H9 (cell line): ENCODE data around the gene HDGFL3. TPM values are rescaled to one million over a fixed set of nuclear protein-coding genes. Genes with fewer than 3 reads are reported as not detected.

Experiments
- DNase-seq: peaks from one replicate; pipeline ENCODE4 v3.0.0-alpha.2; 2017
- H2AFZ ChIP-seq: one replicate; pipeline ENCODE4 v1.6.1; 2013; ENCODE audit warnings: mild to moderate bottlenecking, low read length, control low read depth, moderate library complexity
- H2AK5ac ChIP-seq: 2 replicates; pipeline ENCODE4 v1.6.1; 2013; ENCODE audit warnings: low read length, control low read depth, mixed read lengths; ENCODE audit not compliant: insufficient read length
- H2BK120ac ChIP-seq: one replicate; pipeline ENCODE4 v1.6.1; 2013; ENCODE audit warnings: low read depth, mild to moderate bottlenecking, low read length, control low read depth, inconsistent platforms; ENCODE audit not compliant: poor library complexity, severe bottlenecking
- H2BK12ac ChIP-seq: 2 replicates; pipeline ENCODE4 v1.6.1; 2013; ENCODE audit warnings: low read length, control low read depth, mixed read lengths, low read depth; ENCODE audit not compliant: insufficient read length
- H2BK15ac ChIP-seq: 2 replicates; pipeline ENCODE4 v1.6.1; 2013; ENCODE audit warnings: low read depth, low read length, control low read depth
- H2BK20ac ChIP-seq: one replicate; pipeline ENCODE4 v1.6.1; 2013; ENCODE audit warnings: low read depth, mild to moderate bottlenecking, low read length, control low read depth, inconsistent platforms; ENCODE audit not compliant: poor library complexity, severe bottlenecking
- H2BK5ac ChIP-seq: 2 replicates; pipeline ENCODE4 v1.6.1; 2013; ENCODE audit warnings: low read length, control low read depth, mixed read lengths; ENCODE audit not compliant: insufficient read length
- H3K14ac ChIP-seq: 2 replicates; pipeline ENCODE4 v1.6.1; 2013; ENCODE audit warnings: low read length, control low read depth; ENCODE audit not compliant: insufficient read depth
- H3K18ac ChIP-seq: 2 replicates; pipeline ENCODE4 v1.6.1; 2013; ENCODE audit warnings: low read depth, mild to moderate bottlenecking, mixed read lengths, low read length, control low read depth; ENCODE audit not compliant: insufficient read length
- H3K23ac ChIP-seq: 2 replicates; pipeline ENCODE4 v1.6.1; 2013; ENCODE audit warnings: low read length, control low read depth, mixed read lengths, low read depth; ENCODE audit not compliant: insufficient read length
- H3K23me2 ChIP-seq: 2 replicates; pipeline ENCODE4 v1.6.1; 2013; ENCODE audit warnings: low read depth, mild to moderate bottlenecking, mixed read lengths, low read length, control low read depth; ENCODE audit not compliant: insufficient read length, poor library complexity, severe bottlenecking
- H3K27ac ChIP-seq: 2 replicates; pipeline ENCODE4 v1.5.1; 2013; ENCODE audit warnings: low read length, control low read depth, mixed read lengths, low read depth; ENCODE audit not compliant: insufficient read length
- H3K27me3 ChIP-seq: 2 replicates; pipeline ENCODE4 v1.6.1; 2013; ENCODE audit warnings: low read length, control low read depth, inconsistent platforms; ENCODE audit not compliant: insufficient read depth
- H3K4ac ChIP-seq: 2 replicates; pipeline ENCODE4 v1.6.1; 2013; ENCODE audit warnings: low read depth, mild to moderate bottlenecking, control low read depth, inconsistent platforms, low read length, moderate library complexity
- H3K4me1 ChIP-seq: 2 replicates; pipeline ENCODE4 v1.6.1; 2013; ENCODE audit warnings: low read length, control low read depth, inconsistent platforms; ENCODE audit not compliant: insufficient read depth
- H3K4me2 ChIP-seq: 2 replicates; pipeline ENCODE4 v1.6.1; 2013; ENCODE audit warnings: low read length, control low read depth, mixed read lengths; ENCODE audit not compliant: insufficient read length, insufficient read depth
- H3K56ac ChIP-seq: 2 replicates; pipeline ENCODE4 v1.6.1; 2013; ENCODE audit warnings: low read depth, mild to moderate bottlenecking, mixed read lengths, low read length, control low read depth; ENCODE audit not compliant: insufficient read length
- H3K79me1 ChIP-seq: 2 replicates; pipeline ENCODE4 v1.6.1; 2013; ENCODE audit warnings: low read depth, mild to moderate bottlenecking, moderate library complexity, low read length, control low read depth, inconsistent platforms; ENCODE audit not compliant: insufficient read depth, poor library complexity, severe bottlenecking
- H3K79me2 ChIP-seq: 2 replicates; pipeline ENCODE4 v1.6.1; 2013; ENCODE audit warnings: low read length, control low read depth, inconsistent platforms; ENCODE audit not compliant: insufficient read depth
- H3K9ac ChIP-seq: 2 replicates; pipeline ENCODE4 v1.6.1; 2013; ENCODE audit warnings: low read length, control low read depth, mixed read lengths; ENCODE audit not compliant: insufficient read length; ENCODE audit errors: extremely low read depth
- H3K9me3 ChIP-seq: one replicate; pipeline ENCODE4 v1.6.1; 2013; ENCODE audit warnings: low read depth, low read length, inconsistent platforms; ENCODE audit not compliant: control insufficient read depth
- H3T11ph ChIP-seq: one replicate; pipeline ENCODE4 v1.6.1; 2013; ENCODE audit warnings: mild to moderate bottlenecking, low read length, control low read depth, inconsistent platforms
- H4K20me1 ChIP-seq: one replicate; pipeline ENCODE4 v1.6.1; 2013; ENCODE audit not compliant: control insufficient read depth, insufficient read length, insufficient read depth
- H4K5ac ChIP-seq: 2 replicates; pipeline ENCODE4 v1.6.1; 2013; ENCODE audit warnings: low read depth, mild to moderate bottlenecking, mixed read lengths, low read length, control low read depth; ENCODE audit not compliant: insufficient read length
- H4K8ac ChIP-seq: replicated peaks from 2 replicates; pipeline ENCODE4 v1.6.1; 2013; ENCODE audit warnings: low read length, control low read depth, mixed read lengths, low read depth; ENCODE audit not compliant: insufficient read length
- H4K91ac ChIP-seq: 2 replicates; pipeline ENCODE4 v1.6.1; 2013; ENCODE audit warnings: low read depth, mild to moderate bottlenecking, moderate library complexity, mixed read lengths, low read length, control low read depth; ENCODE audit not compliant: insufficient read length
- H3K27ac Mint-ChIP-seq, 3 experiments: 2 replicates in 2 of 3; 3 replicates in 1 of 3; pipeline ENCODE4 v1.8.0; 2020 to 2021; ENCODE audit warnings: mixed read lengths in 3 of 3, mild to moderate bottlenecking in 1 of 3, moderate library complexity in 1 of 3
- H3K27me3 Mint-ChIP-seq: 2 replicates; pipeline ENCODE4 v1.8.0; 2021; ENCODE audit warnings: low read depth, mild to moderate bottlenecking, moderate library complexity, mixed read lengths
- H3K36me3 Mint-ChIP-seq, 3 experiments: 2 replicates in 2 of 3; 3 replicates in 1 of 3; pipeline ENCODE4 v1.8.0; 2020 to 2021; ENCODE audit warnings: low read depth in 3 of 3, mixed read lengths in 3 of 3; ENCODE audit not compliant: insufficient read depth in 1 of 3
- H3K4me1 Mint-ChIP-seq, 2 experiments: 2 replicates each; pipeline ENCODE4 v1.8.0; 2020; ENCODE audit warnings: mixed read lengths in 2 of 2
- H3K4me3 Mint-ChIP-seq, 2 experiments: 2 replicates in 1 of 2; 3 replicates in 1 of 2; pipeline ENCODE4 v1.8.0; 2020 to 2021; ENCODE audit warnings: mild to moderate bottlenecking in 2 of 2, mixed read lengths in 2 of 2, moderate library complexity in 1 of 2
- H3K9me3 Mint-ChIP-seq, 2 experiments: 2 replicates in 1 of 2; 3 replicates in 1 of 2; pipeline ENCODE4 v1.8.0; 2020; ENCODE audit warnings: mild to moderate bottlenecking in 2 of 2, mixed read lengths in 2 of 2, moderate library complexity in 1 of 2
- CTCF ChIP-seq: fragments of 200-600 bp; sonication (generic); conservative IDR thresholded peaks from 3 replicates; pipeline ENCODE4 v1.8.0; 2021; ENCODE audit warnings: antibody characterized with exemption, mild to moderate bottlenecking
- WGBS: extraction: QIAGEN DNeasy Blood & Tissue Kit; methylation state at CpG from one replicate; pipeline ENCODE4 v1.1.7; 2013; ENCODE audit warnings: missing lambda C conversion rate, low lambda C conversion rate, mixed read lengths; ENCODE audit not compliant: insufficient read length; ENCODE audit errors: extremely low coverage; 5-methylcytosine and 5-hydroxymethylcytosine counted together
- total RNA-seq: library from RNA; stranded (reverse); gene quantifications from 2 replicates; pipeline ENCODE4 v1.2.1, GENCODE V29; 2021

HDGFL3 gene
- total RNA-seq, 1 experiment from 2014 or later: 120 TPM

DNA sequence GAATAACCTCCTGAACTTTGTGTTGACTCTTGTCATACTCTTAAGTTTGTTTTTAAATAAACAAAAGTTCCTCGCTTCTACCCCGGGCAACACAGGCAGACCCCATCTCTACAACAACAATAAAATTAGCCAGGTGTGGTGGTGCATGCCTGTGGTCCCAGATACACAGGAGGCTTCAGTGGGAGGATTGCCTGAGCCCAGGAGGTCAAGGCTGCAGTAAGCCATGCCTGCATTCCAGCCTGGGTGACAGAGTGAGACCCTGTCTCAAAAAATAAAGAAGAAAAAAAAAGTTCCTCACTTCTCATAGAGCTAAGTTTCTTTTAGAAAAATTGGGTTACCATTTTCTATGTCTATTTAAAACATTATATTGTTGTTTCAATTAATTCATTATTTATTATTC, 29.2 kb downstream of the HDGFL3 start:
- Histone ChIP-seq H3K9ac (no peak overlapping the region), H3K56ac (no peak overlapping the region), H2BK12ac (no peak overlapping the region), H3K79me2 (peaks cover 4% of the 10 kb centered on the region; the same call in 1 of the 2 replicates), H2BK15ac (no peak overlapping the region), H3K9me3 (no peaks in the 10 kb centered on the region), H2BK20ac (no peak overlapping the region), H3K23me2 (no peaks in the 10 kb centered on the region), H4K91ac (no peak overlapping the region), H3K4ac (no peak overlapping the region), H3K79me1 (peaks cover 4% of the 10 kb centered on the region), H3K18ac (no peak overlapping the region), H2BK120ac (no peak overlapping the region), H3K4me2 (no peak overlapping the region), H2AK5ac (no peak overlapping the region), H3K27ac (no peak overlapping the region), H3K27me3 (no peaks in the 10 kb centered on the region), H3K4me1 (no peaks in the 10 kb centered on the region), H4K5ac (no peak overlapping the region), H2BK5ac (no peak overlapping the region), H3K23ac (no peak overlapping the region), H2AFZ (no peak overlapping the region), H3K14ac (no peak overlapping the region), H3T11ph (no peak overlapping the region), H4K20me1 (no peaks in the 10 kb centered on the region), H4K8ac (no peak overlapping the region)
- no peak for DNase-seq
- H3K9me3 Mint-ChIP-seq: no peaks in the 10 kb centered on the region
- H3K4me3 Mint-ChIP-seq: no peak overlapping the region
- no CpG with 5 or more reads among the region's 2 CpGs for WGBS
- peaks cover 7 to 20% of the 10 kb centered on the region in 2 experiments for H3K4me1 Mint-ChIP-seq
- no peak for TF ChIP-seq CTCF
- H3K27ac Mint-ChIP-seq: peak overlapping the region in 2 of 3 experiments; percentile 22 to 23; a peak in 2 of 7 replicates
- no peaks in the 10 kb centered on the region for H3K27me3 Mint-ChIP-seq
- H3K36me3 Mint-ChIP-seq: peaks cover 2 to 7% (median 6%) of the 10 kb centered on the region in 3 experiments; a peak in 1 of 7 replicates
